Type B pancreatic cell (in vitro differentiated cells): ENCODE measurements around the gene SEPTIN1. TPM values are rescaled to one million over a fixed set of nuclear protein-coding genes. Genes with fewer than 3 reads are reported as not detected.
A peak's percentile ranks its signal among the peaks of the same experiment; 100 is the strongest.

ENCODE experiments used
- DNase-seq: peaks from one replicate; pipeline ENCODE4 v3.0.0; 2021; ENCODE audit warnings: mixed read lengths; ENCODE audit not compliant: unreplicated experiment; ENCODE audit errors: extremely low spot score
- H3K27ac Mint-ChIP-seq: 2 replicates; pipeline ENCODE4 v1.8.0; 2021; ENCODE audit warnings: mild to moderate bottlenecking, mixed read lengths
- H3K27me3 Mint-ChIP-seq: 2 replicates; pipeline ENCODE4 v1.8.0; 2021; ENCODE audit warnings: mixed read lengths
- H3K36me3 Mint-ChIP-seq: 2 replicates; pipeline ENCODE4 v1.8.0; 2021; ENCODE audit warnings: mixed read lengths
- H3K4me1 Mint-ChIP-seq: one replicate; pipeline ENCODE4 v1.8.0; 2021; ENCODE audit warnings: mixed read lengths; ENCODE audit not compliant: unreplicated experiment
- H3K4me3 Mint-ChIP-seq: 2 replicates; pipeline ENCODE4 v1.8.0; 2021; ENCODE audit warnings: mild to moderate bottlenecking, mixed read lengths
- H3K9me3 Mint-ChIP-seq: 2 replicates; pipeline ENCODE4 v1.8.0; 2021; ENCODE audit warnings: mixed read lengths
- CTCF ChIP-seq: fragments of 200-600 bp; sonication (generic); conservative IDR thresholded peaks from 2 replicates; pipeline ENCODE4 v1.5.0; 2021; ENCODE audit warnings: antibody characterized with exemption, mild to moderate bottlenecking
- total RNA-seq: library from RNA; stranded (reverse); gene quantifications from 2 replicates; pipeline ENCODE4 v1.2.1, GENCODE V29; 2021; ENCODE audit warnings: low replicate concordance

The SEPTIN1 gene
- total RNA-seq, 1 donor from 2014 or later, result 2.3 TPM

- Mint-ChIP-seq H3K36me3 (peaks cover 14% of the 10 kb centered on the region), H3K9me3 (no peaks in the 10 kb centered on the region), H3K27ac (no peak overlapping the region), H3K27me3 (no peaks in the 10 kb centered on the region), H3K4me3 (peak overlapping the region; percentile 94), H3K4me1 (peaks cover 35% of the 10 kb centered on the region)
- DNase-seq, result no peak
- no peak for TF ChIP-seq CTCF
Observed at GRCh38 chr16:30366511-30366910, 15.8 kb downstream of the SEPTIN1 start.

GRCh38 chr16:30365200-30365599 is 17.2 kb downstream of the SEPTIN1 start:
- Mint-ChIP-seq H3K36me3 (peaks cover 18% of the 10 kb centered on the region), H3K27ac (no peak overlapping the region), H3K27me3 (no peaks in the 10 kb centered on the region), H3K9me3 (no peaks in the 10 kb centered on the region), H3K4me3 (no peak overlapping the region), H3K4me1 (peaks cover 29% of the 10 kb centered on the region)
- no peak for DNase-seq
- no peak for TF ChIP-seq CTCF

GRCh38 chr16:30361180-30361579 is 21.2 kb downstream of the SEPTIN1 start:
- no peak for DNase-seq
- peaks cover 18% of the 10 kb centered on the region for H3K36me3 Mint-ChIP-seq
- peaks cover 7% of the 10 kb centered on the region for H3K4me1 Mint-ChIP-seq
- no peak overlapping the region for H3K4me3 Mint-ChIP-seq
- H3K9me3 Mint-ChIP-seq, result no peaks in the 10 kb centered on the region
- H3K27me3 Mint-ChIP-seq, result no peaks in the 10 kb centered on the region
- no peak for TF ChIP-seq CTCF
- peak overlapping the region; percentile 55 for H3K27ac Mint-ChIP-seq

GRCh38 chr16:30359871-30360170 is 22.5 kb downstream of the SEPTIN1 start:
- no peak for TF ChIP-seq CTCF
- H3K4me3 Mint-ChIP-seq, result no peak overlapping the region
- no peak overlapping the region for H3K27ac Mint-ChIP-seq
- H3K36me3 Mint-ChIP-seq, result peaks cover 22% of the 10 kb centered on the region
- no peaks in the 10 kb centered on the region for H3K27me3 Mint-ChIP-seq
- DNase-seq, result no peak
- no peaks in the 10 kb centered on the region for H3K9me3 Mint-ChIP-seq
- peaks cover 4% of the 10 kb centered on the region for H3K4me1 Mint-ChIP-seq

- H3K9me3 Mint-ChIP-seq, result no peaks in the 10 kb centered on the region
- no peaks in the 10 kb centered on the region for H3K27me3 Mint-ChIP-seq
- no peak for DNase-seq
- H3K36me3 Mint-ChIP-seq, result peaks cover 18% of the 10 kb centered on the region
- H3K27ac Mint-ChIP-seq, result peak overlapping the region; percentile 23
- H3K4me3 Mint-ChIP-seq, result no peak overlapping the region
- peaks cover 9% of the 10 kb centered on the region for H3K4me1 Mint-ChIP-seq
- no peak for TF ChIP-seq CTCF
Observed at GRCh38 chr16:30358990-30359870, 23.1 kb downstream of the SEPTIN1 start.
